Activated CD4-positive, alpha-beta T cell treated with anti-CD3 and anti-CD28 coated beads, Interleukin-2, amount 50 U/mL, for 1 hour (primary cell): ENCODE results near the gene AGPAT3.

Experiments
- DNase-seq: peaks from one replicate; pipeline ENCODE4 v3.0.0-alpha.2; 2020

AGPAT3 gene

GRCh38 chr21:43982489-43983078, 117.6 kb downstream of the AGPAT3 start:
- DNase-seq, result no peak

GRCh38 chr21:43983390-43983789, 118.4 kb downstream of the AGPAT3 start:
- DNase-seq, result no peak

GRCh38 chr21:43983860-43984420, 118.9 kb downstream of the AGPAT3 start:
- DNase-seq, result no peak

- DNase-seq, result no peak
Observed at GRCh38 chr21:43984905-43985689, 120.1 kb downstream of the AGPAT3 start.

- DNase-seq, result no peak
Observed at GRCh38 chr21:43985690-43986251, 120.7 kb downstream of the AGPAT3 start.

GRCh38 chr21:43986544-43987451, 121.8 kb downstream of the AGPAT3 start:
- DNase-seq, result no peak

- DNase-seq, result no peak
Observed at GRCh38 chr21:43987509-43987908, 122.5 kb downstream of the AGPAT3 start.

GRCh38 chr21:43988016-43988415, 123.0 kb downstream of the AGPAT3 start:
- DNase-seq, result no peak

GRCh38 chr21:43988506-43989230, 123.6 kb downstream of the AGPAT3 start:
- no peak for DNase-seq

- DNase-seq, result no peak
Observed at GRCh38 chr21:43989401-43989800, 124.4 kb downstream of the AGPAT3 start.

GRCh38 chr21:43991447-43991991, 126.5 kb downstream of the AGPAT3 start:
- no peak for DNase-seq

GRCh38 chr21:43992121-43992520, 127.1 kb downstream of the AGPAT3 start:
- no peak for DNase-seq

GRCh38 chr21:43993420-43993934, 128.5 kb downstream of the AGPAT3 start:
- DNase-seq, result no peak

GRCh38 chr21:43994085-43994484, 129.1 kb downstream of the AGPAT3 start:
- DNase-seq, result no peak

GRCh38 chr21:43994646-43995045, 129.6 kb downstream of the AGPAT3 start:
- DNase-seq, result no peak

- DNase-seq, result no peak
Observed at GRCh38 chr21:43995521-43996105, 130.6 kb downstream of the AGPAT3 start.

- DNase-seq, result no peak
Observed at GRCh38 chr21:43997766-43998742, 133.0 kb downstream of the AGPAT3 start.

- no peak for DNase-seq
Observed at GRCh38 chr21:44000360-44000759, 135.3 kb downstream of the AGPAT3 start.

- DNase-seq, result no peak
Observed at GRCh38 chr21:44002511-44002910, 137.5 kb downstream of the AGPAT3 start.
